GM23248 (cell line): ENCODE measurements around the gene GALNT16.

Experiments
- EZH2 ChIP-seq: fragments of 200-600 bp; sonication (generic); IDR thresholded peaks from 2 replicates; pipeline ENCODE4 v1.6.1; 2018; ENCODE audit warnings: antibody characterized with exemption, mild to moderate bottlenecking; ENCODE audit not compliant: insufficient read depth, poor library complexity, severe bottlenecking
- EZH2phosphoT487 ChIP-seq: fragments of 200-600 bp; sonication (generic); IDR thresholded peaks from 2 replicates; pipeline ENCODE4 v1.6.1; 2018; ENCODE audit warnings: antibody characterized with exemption, moderate library complexity, mild to moderate bottlenecking, low read depth; ENCODE audit not compliant: insufficient read depth

GRCh38 chr14:69374235-69374634 lies 114.3 kb downstream of the GALNT16 start:
- TF ChIP-seq EZH2phosphoT487 (no peak), EZH2 (no peak)
